ENCODE measurements around the gene ARL5C.

ARL5C gene

GRCh38 chr17:39174920-39175694 lies 9.1 kb upstream of the ARL5C start (continued):
- no peak for TF ChIP-seq ZNF747 (tag by site-specific recombination; IDR thresholded peaks at IDR 0.05)
- TF ChIP-seq ZNF623 (tag by site-specific recombination; IDR thresholded peaks at IDR 0.05): no peak
- no peak for TF ChIP-seq TSHZ1 (tag by site-specific recombination; IDR thresholded peaks at IDR 0.05; ENCODE audit: borderline replicate concordance)
- TF ChIP-seq ZNF514 (tag by site-specific recombination; IDR thresholded peaks at IDR 0.05): no peak
- TF ChIP-seq, protein P1, sequence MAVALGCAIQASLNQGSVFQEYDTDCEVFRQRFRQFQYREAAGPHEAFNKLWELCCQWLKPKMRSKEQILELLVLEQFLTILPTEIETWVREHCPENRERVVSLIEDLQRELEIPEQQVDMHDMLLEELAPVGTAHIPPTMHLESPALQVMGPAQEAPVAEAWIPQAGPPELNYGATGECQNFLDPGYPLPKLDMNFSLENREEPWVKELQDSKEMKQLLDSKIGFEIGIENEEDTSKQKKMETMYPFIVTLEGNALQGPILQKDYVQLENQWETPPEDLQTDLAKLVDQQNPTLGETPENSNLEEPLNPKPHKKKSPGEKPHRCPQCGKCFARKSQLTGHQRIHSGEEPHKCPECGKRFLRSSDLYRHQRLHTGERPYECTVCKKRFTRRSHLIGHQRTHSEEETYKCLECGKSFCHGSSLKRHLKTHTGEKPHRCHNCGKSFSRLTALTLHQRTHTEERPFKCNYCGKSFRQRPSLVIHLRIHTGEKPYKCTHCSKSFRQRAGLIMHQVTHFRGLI (tag by site-specific recombination; IDR thresholded peaks at IDR 0.05): no peak
- TF ChIP-seq, protein P2, sequence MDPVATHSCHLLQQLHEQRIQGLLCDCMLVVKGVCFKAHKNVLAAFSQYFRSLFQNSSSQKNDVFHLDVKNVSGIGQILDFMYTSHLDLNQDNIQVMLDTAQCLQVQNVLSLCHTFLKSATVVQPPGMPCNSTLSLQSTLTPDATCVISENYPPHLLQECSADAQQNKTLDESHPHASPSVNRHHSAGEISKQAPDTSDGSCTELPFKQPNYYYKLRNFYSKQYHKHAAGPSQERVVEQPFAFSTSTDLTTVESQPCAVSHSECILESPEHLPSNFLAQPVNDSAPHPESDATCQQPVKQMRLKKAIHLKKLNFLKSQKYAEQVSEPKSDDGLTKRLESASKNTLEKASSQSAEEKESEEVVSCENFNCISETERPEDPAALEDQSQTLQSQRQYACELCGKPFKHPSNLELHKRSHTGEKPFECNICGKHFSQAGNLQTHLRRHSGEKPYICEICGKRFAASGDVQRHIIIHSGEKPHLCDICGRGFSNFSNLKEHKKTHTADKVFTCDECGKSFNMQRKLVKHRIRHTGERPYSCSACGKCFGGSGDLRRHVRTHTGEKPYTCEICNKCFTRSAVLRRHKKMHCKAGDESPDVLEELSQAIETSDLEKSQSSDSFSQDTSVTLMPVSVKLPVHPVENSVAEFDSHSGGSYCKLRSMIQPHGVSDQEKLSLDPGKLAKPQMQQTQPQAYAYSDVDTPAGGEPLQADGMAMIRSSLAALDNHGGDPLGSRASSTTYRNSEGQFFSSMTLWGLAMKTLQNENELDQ (tag by site-specific recombination; IDR thresholded peaks at IDR 0.05; ENCODE audit: low read depth): no peak
- no peak for TF ChIP-seq ZNF629 (tag by site-specific recombination; IDR thresholded peaks at IDR 0.05)
- no peak for TF ChIP-seq BCL11B (tag by site-specific recombination; IDR thresholded peaks at IDR 0.05; ENCODE audit: low read depth)
- TF ChIP-seq ZNF585B (tag by site-specific recombination; IDR thresholded peaks at IDR 0.05): no peak
- no peak for TF ChIP-seq SALL2 (tag by site-specific recombination; IDR thresholded peaks at IDR 0.05; ENCODE audit: borderline replicate concordance)
- TF ChIP-seq ZNF366 (tag by site-specific recombination; conservative IDR thresholded peaks at IDR 0.05): no peak
- TF ChIP-seq, protein P3, sequence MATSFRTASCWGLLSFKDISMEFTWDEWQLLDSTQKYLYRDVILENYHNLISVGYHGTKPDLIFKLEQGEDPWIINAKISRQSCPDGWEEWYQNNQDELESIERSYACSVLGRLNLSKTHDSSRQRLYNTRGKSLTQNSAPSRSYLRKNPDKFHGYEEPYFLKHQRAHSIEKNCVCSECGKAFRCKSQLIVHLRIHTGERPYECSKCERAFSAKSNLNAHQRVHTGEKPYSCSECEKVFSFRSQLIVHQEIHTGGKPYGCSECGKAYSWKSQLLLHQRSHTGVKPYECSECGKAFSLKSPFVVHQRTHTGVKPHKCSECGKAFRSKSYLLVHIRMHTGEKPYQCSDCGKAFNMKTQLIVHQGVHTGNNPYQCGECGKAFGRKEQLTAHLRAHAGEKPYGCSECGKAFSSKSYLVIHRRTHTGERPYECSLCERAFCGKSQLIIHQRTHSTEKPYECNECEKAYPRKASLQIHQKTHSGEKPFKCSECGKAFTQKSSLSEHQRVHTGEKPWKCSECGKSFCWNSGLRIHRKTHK (tag by site-specific recombination; IDR thresholded peaks at IDR 0.05): no peak
- TF ChIP-seq ZNF148 (tag by site-specific recombination; IDR thresholded peaks at IDR 0.05; ENCODE audit: borderline replicate concordance): no peak
- no peak for TF ChIP-seq ZBTB7A (tag by site-specific recombination; IDR thresholded peaks at IDR 0.05; ENCODE audit: low read depth)
- no peak for TF ChIP-seq ZNF544 (tag by site-specific recombination; IDR thresholded peaks at IDR 0.05)
